ENCODE results near the gene TBRG4. TPM values are rescaled to one million over a fixed set of nuclear protein-coding genes. Genes with fewer than 3 reads are reported as not detected.
A peak's percentile ranks its signal among the peaks of the same experiment; 100 is the strongest.

The TBRG4 gene
- total and polyA plus RNA-seq, 8 donors: 15.6 to 39.8 (median 25.2) TPM

GRCh38 chr7:45103958-45104843 lies 7.3 kb downstream of the TBRG4 start:
- no peak for FAIRE-seq
- Histone ChIP-seq H3K4me3 (no peak overlapping the region), H3K9me3 (no peaks in the 10 kb centered on the region), H3K4me1 (peaks cover 0 to 6% (median 0%) of the 10 kb centered on the region in 3 donors), H3K36me3 (peaks cover 14 to 98% (median 82%) of the 10 kb centered on the region in 3 donors), H3K27ac (no peak overlapping the region), H3K27me3 (no peaks in the 10 kb centered on the region)
- intact Hi-C loops (cut with DNase I): no loop called here
- TF ChIP-seq CTCF (IDR thresholded peaks at IDR 0.05): no peak
- 94 to 95% methylated on average over 17 of the region's 17 CpGs for WGBS, 2 donors
- ATAC-seq: no peak
- DNase-seq: peak in 1 of 6 donors; percentile 69

GRCh38 chr7:45102785-45103712 lies 8.4 kb downstream of the TBRG4 start:
- Histone ChIP-seq H3K27ac (no peak overlapping the region), H3K9me3 (no peaks in the 10 kb centered on the region), H3K36me3 (peaks cover 14 to 87% (median 76%) of the 10 kb centered on the region in 3 donors), H3K4me1 (no peaks in the 10 kb centered on the region), H3K27me3 (no peaks in the 10 kb centered on the region), H3K4me3 (no peak overlapping the region)
- 85 to 96% methylated on average over 14 of the region's 14 CpGs for WGBS, 2 donors
- intact Hi-C loops (cut with DNase I): no loop called here
- no peak for ATAC-seq
- no peak for DNase-seq
- FAIRE-seq: no peak
- TF ChIP-seq CTCF (IDR thresholded peaks at IDR 0.05): no peak

- FAIRE-seq: no peak
- no peak overlapping the region for H3K4me3 ChIP-seq
- peak in 1 of 6 donors; percentile 65 for DNase-seq
- ATAC-seq: no peak
- no peaks in the 10 kb centered on the region for H3K4me1 ChIP-seq
- no peak for TF ChIP-seq CTCF (IDR thresholded peaks at IDR 0.05)
- 93% methylated on average over 12 of the region's 12 CpGs for WGBS, 2 donors
- H3K9me3 ChIP-seq: no peaks in the 10 kb centered on the region
- intact Hi-C loops (cut with DNase I): no loop called here
- no peaks in the 10 kb centered on the region for H3K27me3 ChIP-seq
- H3K27ac ChIP-seq: no peak overlapping the region
- peaks cover 14 to 74% (median 64%) of the 10 kb centered on the region in 3 donors for H3K36me3 ChIP-seq
Observed at GRCh38 chr7:45101748-45102147, 9.7 kb downstream of the TBRG4 start.

GRCh38 chr7:45100761-45101480 lies 10.6 kb downstream of the TBRG4 start:
- Histone ChIP-seq H3K27ac (no peak overlapping the region), H3K4me1 (no peaks in the 10 kb centered on the region), H3K4me3 (no peak overlapping the region), H3K36me3 (peaks cover 14 to 66% (median 59%) of the 10 kb centered on the region in 3 donors), H3K27me3 (no peaks in the 10 kb centered on the region), H3K9me3 (no peaks in the 10 kb centered on the region)
- no peak for FAIRE-seq
- 91 to 93% methylated on average over 13 of the region's 13 CpGs for WGBS, 2 donors
- no peak for ATAC-seq
- intact Hi-C loops (cut with DNase I): no loop called here
- no peak for TF ChIP-seq CTCF (IDR thresholded peaks at IDR 0.05)
- DNase-seq: no peak
